ENCODE data around the gene JPH2.

DNA sequence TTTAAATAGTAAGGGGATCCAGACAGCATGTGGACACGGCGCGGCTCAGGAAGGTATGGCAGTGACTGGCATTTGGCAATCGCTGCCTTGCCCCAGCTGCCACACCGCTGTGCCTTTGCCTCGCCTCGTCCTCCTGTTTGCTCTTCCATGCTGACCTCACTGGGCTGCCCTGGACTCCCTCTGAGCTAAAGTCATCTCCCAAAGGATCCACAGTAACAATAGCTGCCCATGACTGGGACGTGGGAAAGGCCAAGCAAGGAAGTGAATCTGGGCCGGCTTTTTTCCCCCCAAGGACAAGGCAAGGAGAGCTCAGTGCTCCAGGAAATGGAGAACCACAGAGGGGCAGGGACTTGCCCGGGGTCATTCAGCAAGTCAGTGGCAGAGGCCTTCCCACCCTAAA is 48.1 kb downstream of the JPH2 start:
- TF ChIP-seq, protein P1, sequence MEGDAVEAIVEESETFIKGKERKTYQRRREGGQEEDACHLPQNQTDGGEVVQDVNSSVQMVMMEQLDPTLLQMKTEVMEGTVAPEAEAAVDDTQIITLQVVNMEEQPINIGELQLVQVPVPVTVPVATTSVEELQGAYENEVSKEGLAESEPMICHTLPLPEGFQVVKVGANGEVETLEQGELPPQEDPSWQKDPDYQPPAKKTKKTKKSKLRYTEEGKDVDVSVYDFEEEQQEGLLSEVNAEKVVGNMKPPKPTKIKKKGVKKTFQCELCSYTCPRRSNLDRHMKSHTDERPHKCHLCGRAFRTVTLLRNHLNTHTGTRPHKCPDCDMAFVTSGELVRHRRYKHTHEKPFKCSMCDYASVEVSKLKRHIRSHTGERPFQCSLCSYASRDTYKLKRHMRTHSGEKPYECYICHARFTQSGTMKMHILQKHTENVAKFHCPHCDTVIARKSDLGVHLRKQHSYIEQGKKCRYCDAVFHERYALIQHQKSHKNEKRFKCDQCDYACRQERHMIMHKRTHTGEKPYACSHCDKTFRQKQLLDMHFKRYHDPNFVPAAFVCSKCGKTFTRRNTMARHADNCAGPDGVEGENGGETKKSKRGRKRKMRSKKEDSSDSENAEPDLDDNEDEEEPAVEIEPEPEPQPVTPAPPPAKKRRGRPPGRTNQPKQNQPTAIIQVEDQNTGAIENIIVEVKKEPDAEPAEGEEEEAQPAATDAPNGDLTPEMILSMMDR (IDR thresholded peaks at IDR 0.05): no peak
- TF ChIP-seq POLR2A (IDR thresholded peaks at IDR 0.05) (no peak), POLR2AphosphoS5 (IDR thresholded peaks at IDR 0.05) (no peak)
